BE2C (cell line): ENCODE measurements around the gene BIRC5.
A peak's percentile ranks its signal among the peaks of the same experiment; 100 is the strongest.

Source experiments
- DNase-seq: peaks from one replicate; pipeline ENCODE4 v3.0.0-alpha.2; 2020
- H3K27me3 ChIP-seq: fragments of 250-450 bp; sonication (Bioruptor Pico); 2 replicates; pipeline ENCODE4 v1.5.1; 2020; ENCODE audit warnings: mild to moderate bottlenecking
- H3K36me3 ChIP-seq: fragments of 250-450 bp; sonication (Bioruptor Pico); 2 replicates; pipeline ENCODE4 v1.5.1; 2020; ENCODE audit warnings: mild to moderate bottlenecking
- H3K4me1 ChIP-seq: fragments of 250-450 bp; sonication (Bioruptor Pico); 2 replicates; pipeline ENCODE4 v1.5.1; 2020
- H3K4me3 ChIP-seq: 2 replicates; pipeline ENCODE4 v1.5.1; 2011; ENCODE audit warnings: low read depth, low read length
- H3K9me3 ChIP-seq: fragments of 250-450 bp; sonication (Bioruptor Pico); 2 replicates; pipeline ENCODE4 v1.5.1; 2020
- TF ChIP-seq, protein P1 (sequence below): IDR thresholded peaks from 2 replicates; pipeline ENCODE4 v1.5.1; 2012; ENCODE audit warnings: mild to moderate bottlenecking, low read depth, low read length

BIRC5 gene

GRCh38 chr17:78240012-78240655, 26.1 kb downstream of the BIRC5 start:
- peaks cover 24% of the 10 kb centered on the region for H3K4me1 ChIP-seq
- no peaks in the 10 kb centered on the region for H3K9me3 ChIP-seq
- TF ChIP-seq, protein P1, sequence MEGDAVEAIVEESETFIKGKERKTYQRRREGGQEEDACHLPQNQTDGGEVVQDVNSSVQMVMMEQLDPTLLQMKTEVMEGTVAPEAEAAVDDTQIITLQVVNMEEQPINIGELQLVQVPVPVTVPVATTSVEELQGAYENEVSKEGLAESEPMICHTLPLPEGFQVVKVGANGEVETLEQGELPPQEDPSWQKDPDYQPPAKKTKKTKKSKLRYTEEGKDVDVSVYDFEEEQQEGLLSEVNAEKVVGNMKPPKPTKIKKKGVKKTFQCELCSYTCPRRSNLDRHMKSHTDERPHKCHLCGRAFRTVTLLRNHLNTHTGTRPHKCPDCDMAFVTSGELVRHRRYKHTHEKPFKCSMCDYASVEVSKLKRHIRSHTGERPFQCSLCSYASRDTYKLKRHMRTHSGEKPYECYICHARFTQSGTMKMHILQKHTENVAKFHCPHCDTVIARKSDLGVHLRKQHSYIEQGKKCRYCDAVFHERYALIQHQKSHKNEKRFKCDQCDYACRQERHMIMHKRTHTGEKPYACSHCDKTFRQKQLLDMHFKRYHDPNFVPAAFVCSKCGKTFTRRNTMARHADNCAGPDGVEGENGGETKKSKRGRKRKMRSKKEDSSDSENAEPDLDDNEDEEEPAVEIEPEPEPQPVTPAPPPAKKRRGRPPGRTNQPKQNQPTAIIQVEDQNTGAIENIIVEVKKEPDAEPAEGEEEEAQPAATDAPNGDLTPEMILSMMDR: no peak
- H3K36me3 ChIP-seq: no peaks in the 10 kb centered on the region
- H3K4me3 ChIP-seq: no peak overlapping the region
- H3K27me3 ChIP-seq: no peaks in the 10 kb centered on the region
- no peak for DNase-seq

DNA sequence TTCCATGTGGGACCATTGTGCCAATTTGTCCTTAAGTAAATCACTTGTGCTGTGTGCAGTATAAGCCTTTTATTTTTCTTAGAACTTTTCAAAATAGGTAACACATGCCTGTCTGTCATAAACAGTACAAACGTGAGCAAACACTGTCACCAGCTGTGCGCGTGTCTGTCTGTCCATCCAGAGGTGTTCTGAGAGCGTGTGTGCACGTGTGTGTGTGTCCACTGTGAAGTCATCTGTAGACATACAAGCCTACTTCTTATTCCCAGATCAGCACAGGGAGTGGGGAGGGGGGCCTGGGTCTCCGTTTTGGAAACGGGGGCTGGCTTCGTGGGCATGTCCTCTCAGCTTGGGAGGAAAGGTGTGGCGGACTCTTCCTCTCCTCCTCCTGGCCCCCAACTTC, 26.8 kb downstream of the BIRC5 start:
- no peaks in the 10 kb centered on the region for H3K9me3 ChIP-seq
- H3K27me3 ChIP-seq: no peaks in the 10 kb centered on the region
- H3K4me3 ChIP-seq: no peak overlapping the region
- H3K36me3 ChIP-seq: no peaks in the 10 kb centered on the region
- TF ChIP-seq, protein P1: no peak
- DNase-seq: no peak
- H3K4me1 ChIP-seq: peaks cover 24% of the 10 kb centered on the region

- no peaks in the 10 kb centered on the region for H3K36me3 ChIP-seq
- H3K4me3 ChIP-seq: no peak overlapping the region
- DNase-seq: peak; percentile 69
- H3K27me3 ChIP-seq: no peaks in the 10 kb centered on the region
- TF ChIP-seq, protein P1: no peak
- H3K9me3 ChIP-seq: no peaks in the 10 kb centered on the region
- peaks cover 23% of the 10 kb centered on the region for H3K4me1 ChIP-seq
Measured at GRCh38 chr17:78241277-78242023, 27.4 kb downstream of the BIRC5 start.

- Histone ChIP-seq H3K4me3 (no peak overlapping the region), H3K36me3 (no peaks in the 10 kb centered on the region), H3K4me1 (peaks cover 16% of the 10 kb centered on the region), H3K27me3 (no peaks in the 10 kb centered on the region), H3K9me3 (no peaks in the 10 kb centered on the region)
- TF ChIP-seq, protein P1: no peak
- DNase-seq: no peak
Measured at GRCh38 chr17:78242024-78242742, 28.1 kb downstream of the BIRC5 start.

- no peaks in the 10 kb centered on the region for H3K36me3 ChIP-seq
- H3K4me1 ChIP-seq: peaks cover 6% of the 10 kb centered on the region
- TF ChIP-seq, protein P1: no peak
Measured at GRCh38 chr17:78247304-78247703, 33.3 kb downstream of the BIRC5 start.

More at GRCh38 chr17:78247304-78247703, 33.3 kb downstream of the BIRC5 start:
- DNase-seq: no peak
- no peaks in the 10 kb centered on the region for H3K27me3 ChIP-seq
- H3K4me3 ChIP-seq: no peak overlapping the region
- H3K9me3 ChIP-seq: no peaks in the 10 kb centered on the region
